Epithelial cell of proximal tubule (primary cell): ENCODE data around the gene TRUB2. TPM values are rescaled to one million over a fixed set of nuclear protein-coding genes. Genes with fewer than 3 reads are reported as not detected.

Experiments
- DNase-seq: peaks from one replicate; pipeline ENCODE4 v3.0.0-alpha.2; 2011; ENCODE audit warnings: low read depth
- H3K4me3 ChIP-seq: 2 replicates; pipeline ENCODE4 v1.5.1; 2011; ENCODE audit warnings: low read depth, mild to moderate bottlenecking, low read length
- total RNA-seq: library from RNA; depleted of rRNA; stranded (reverse); fragments of >200 nt; gene quantifications from 2 replicates; pipeline ENCODE4 v1.2.3, GENCODE V29; 2015
- TF ChIP-seq, protein P1 (sequence below): conservative IDR thresholded peaks from 2 replicates; pipeline ENCODE4 v1.5.1; 2012; ENCODE audit warnings: low read depth, mild to moderate bottlenecking, low read length

The TRUB2 gene
- total RNA-seq, 1 donor from 2014 or later: 14.1 TPM

DNA sequence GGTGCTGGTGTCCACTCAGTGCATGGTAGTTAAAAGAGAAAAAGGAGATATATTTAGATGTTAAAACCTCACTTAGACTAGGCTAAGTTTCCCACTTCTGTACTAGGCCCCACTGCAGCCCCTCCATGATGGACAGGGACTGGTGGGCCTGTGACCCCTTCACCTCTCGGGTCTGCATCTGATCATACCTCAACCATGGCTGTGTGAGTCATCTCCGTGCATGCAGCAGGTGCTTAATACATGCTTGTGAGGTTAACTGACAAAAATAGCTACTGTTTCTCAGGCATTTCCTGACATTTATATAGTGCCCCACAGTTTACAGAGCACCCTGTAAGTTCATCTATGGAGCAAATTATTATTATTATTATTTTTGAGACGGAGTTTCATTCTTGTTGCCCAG, 40.5 kb upstream of the TRUB2 start:
- no peak for DNase-seq
- H3K4me3 ChIP-seq: no peak overlapping the region
- TF ChIP-seq, protein P1, sequence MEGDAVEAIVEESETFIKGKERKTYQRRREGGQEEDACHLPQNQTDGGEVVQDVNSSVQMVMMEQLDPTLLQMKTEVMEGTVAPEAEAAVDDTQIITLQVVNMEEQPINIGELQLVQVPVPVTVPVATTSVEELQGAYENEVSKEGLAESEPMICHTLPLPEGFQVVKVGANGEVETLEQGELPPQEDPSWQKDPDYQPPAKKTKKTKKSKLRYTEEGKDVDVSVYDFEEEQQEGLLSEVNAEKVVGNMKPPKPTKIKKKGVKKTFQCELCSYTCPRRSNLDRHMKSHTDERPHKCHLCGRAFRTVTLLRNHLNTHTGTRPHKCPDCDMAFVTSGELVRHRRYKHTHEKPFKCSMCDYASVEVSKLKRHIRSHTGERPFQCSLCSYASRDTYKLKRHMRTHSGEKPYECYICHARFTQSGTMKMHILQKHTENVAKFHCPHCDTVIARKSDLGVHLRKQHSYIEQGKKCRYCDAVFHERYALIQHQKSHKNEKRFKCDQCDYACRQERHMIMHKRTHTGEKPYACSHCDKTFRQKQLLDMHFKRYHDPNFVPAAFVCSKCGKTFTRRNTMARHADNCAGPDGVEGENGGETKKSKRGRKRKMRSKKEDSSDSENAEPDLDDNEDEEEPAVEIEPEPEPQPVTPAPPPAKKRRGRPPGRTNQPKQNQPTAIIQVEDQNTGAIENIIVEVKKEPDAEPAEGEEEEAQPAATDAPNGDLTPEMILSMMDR: no peak

DNA sequence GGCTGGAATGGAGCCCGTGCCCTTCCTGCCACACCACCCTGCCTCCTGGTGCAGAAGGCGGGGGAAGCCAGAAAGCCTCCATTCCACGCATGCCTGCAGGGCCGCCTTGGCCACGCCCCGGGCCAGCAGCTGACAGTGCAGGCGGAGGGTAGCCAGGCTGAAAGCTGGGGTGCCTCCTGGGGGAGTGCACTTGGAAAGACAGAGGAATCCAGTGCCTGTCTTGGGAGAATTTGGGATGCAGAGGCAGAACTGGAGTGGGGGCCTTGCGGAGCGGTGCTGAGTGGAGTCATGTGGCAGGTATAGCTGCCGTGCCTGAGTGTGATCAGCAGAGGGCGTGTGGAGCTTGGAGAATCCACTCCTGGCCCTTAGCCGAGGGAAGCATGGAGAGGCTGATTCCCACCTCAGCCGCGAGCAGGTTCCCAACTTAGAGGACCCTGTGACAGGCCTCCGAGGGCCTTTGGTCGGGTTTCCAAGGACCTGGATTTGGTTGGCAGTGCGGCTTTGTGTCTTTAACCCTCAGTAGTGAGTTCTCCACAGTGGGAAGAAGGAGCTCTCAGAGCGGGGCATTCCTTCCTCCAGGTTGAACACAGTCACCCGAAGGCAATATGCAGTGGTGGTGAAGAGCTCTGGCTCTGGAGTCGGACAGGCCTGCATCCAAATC, 39.9 kb upstream of the TRUB2 start:
- TF ChIP-seq, protein P1: peak; percentile 84
- DNase-seq: no peak

DNA sequence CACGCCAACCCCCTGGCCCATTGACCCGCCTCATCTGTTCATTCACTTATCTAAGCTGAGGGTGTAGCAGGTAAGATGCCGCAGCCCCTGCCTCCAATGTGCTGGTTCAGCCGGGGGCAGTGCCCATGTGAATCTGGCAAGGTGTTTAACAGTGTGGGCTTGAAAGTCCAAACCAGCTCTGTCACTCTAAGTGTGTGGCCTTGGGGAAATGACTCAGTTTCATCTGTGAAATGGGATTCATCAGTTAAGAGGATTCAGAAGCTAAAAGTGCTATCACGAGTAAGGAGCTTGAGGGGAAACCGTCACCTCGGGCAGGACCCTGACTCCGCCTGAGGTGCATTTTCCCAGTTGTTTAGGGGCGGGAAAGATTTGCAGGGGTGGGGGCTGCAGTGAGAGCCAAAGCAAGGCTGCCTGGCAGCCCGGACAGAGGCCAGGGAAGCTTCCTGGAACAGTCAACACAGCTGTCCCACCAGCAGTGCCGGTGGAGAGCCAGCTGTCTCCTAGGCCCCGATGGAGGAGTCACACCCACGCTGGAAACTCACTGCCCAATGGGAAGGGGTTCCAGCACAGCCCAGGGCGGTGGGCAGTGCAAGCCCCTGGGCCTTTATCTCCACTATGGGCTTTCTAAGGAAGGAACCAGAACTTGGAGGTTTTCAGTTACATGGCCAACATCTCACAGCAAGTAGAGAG, 39.2 kb upstream of the TRUB2 start:
- H3K4me3 ChIP-seq: no peak overlapping the region
- DNase-seq: no peak
- TF ChIP-seq, protein P1: no peak

More for the DNA sequence above, 39.9 kb upstream of the TRUB2 start:
- H3K4me3 ChIP-seq: peak overlapping the region; percentile 57

DNA sequence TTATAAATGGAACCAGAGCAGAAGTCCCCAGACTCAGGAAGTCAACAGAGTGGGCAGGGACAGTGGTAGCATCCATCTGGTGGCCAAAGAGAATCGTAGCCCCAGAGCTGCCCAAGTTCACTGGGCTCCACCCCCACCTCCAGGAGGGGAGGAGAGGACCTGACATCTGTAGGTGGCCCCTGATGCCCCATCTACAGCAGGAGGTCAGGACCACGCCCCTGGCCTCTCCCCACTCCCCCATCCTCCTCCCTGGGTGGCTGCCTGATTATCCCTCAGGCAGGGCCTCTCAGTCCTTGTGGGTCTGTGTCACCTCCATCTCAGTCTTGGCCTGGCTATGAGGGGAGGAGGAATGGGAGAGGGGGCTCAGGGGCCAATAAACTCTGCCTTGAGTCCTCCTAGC, 38.6 kb upstream of the TRUB2 start:
- DNase-seq: no peak
- TF ChIP-seq, protein P1: no peak
- H3K4me3 ChIP-seq: no peak overlapping the region

DNA sequence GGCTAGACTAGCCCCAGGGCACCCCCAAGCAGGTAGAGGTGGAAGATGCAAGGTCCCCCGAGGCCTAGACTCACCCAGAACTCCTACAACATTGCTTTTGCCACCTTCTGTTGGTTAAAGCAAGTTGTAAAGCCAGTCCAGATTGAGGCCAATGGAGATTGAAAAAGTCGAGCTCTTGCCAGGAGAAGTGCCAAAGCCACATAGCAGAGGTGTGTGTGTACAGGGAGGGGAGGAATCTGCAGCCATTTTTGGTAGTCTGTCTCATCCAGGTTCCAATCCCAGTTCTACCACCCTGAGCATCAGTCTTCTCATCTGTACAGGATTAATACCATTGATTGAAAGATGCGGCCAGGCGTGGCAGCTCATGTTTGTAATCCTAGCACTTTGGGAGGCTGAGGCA, 36.6 kb upstream of the TRUB2 start:
- H3K4me3 ChIP-seq: no peak overlapping the region
- no peak for DNase-seq
- TF ChIP-seq, protein P1: no peak

DNA sequence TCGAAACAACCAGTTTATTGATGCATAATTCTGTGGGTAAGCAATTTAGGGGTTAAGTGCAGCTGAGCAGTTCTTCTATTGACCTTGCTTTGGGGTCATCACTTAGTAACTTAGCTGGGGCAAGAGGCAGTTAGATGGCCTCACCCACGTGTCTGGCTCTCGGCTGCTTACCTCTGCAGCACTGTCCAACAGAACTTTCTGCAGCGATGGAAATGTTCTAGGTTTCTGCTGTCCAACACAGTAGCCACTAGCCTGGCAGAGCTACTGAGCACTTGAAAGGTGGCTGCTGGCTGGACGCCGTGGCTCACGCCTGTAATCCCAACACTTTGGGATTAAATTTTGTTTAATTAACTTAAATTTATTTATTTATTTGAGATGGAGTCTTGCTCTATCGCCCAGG, 35.8 kb upstream of the TRUB2 start:
- no peak overlapping the region for H3K4me3 ChIP-seq
- TF ChIP-seq, protein P1: no peak
- no peak for DNase-seq

DNA sequence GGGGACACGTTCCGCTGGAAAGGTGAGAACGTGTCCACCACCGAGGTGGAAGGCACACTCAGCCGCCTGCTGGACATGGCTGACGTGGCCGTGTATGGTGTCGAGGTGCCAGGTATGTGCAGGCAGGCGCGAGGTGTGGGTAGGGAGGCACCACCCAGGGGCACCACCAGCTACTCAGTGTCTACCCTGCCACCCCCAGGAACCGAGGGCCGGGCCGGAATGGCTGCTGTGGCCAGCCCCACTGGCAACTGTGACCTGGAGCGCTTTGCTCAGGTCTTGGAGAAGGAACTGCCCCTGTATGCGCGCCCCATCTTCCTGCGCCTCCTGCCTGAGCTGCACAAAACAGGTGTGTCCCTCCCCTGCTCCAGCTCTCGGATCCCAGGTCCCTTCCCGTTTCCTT, 33.2 kb upstream of the TRUB2 start:
- DNase-seq: no peak
- TF ChIP-seq, protein P1: no peak
- H3K4me3 ChIP-seq: no peak overlapping the region
